Measurements from ENCODE around the gene SPEM1.

Gene SPEM1

DNA sequence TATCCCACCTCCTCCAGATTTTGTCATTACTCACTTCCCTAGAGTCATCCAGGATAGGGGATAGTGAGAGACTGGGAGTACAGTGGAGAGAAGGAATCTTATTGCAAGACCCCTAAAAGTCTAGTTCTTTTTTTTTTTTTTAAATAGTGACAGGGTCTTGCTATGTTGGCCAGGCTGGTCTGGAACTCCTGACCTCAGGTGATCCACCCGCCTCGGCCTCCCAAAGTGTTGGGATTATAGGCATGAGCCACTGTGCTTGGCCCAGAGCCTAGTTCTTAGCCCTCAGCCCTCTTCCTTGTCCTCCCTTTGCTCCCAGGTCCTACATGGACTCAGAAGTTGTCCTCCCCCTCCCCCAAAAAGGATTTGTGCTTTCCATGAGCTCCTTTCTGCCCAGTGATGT, 22.0 kb downstream of the SPEM1 start:
- no peaks in the 10 kb centered on the region for H3K36me3 Mint-ChIP-seq (ENCODE audit: low read depth)
- H3K27ac Mint-ChIP-seq, result no peak overlapping the region
- H3K4me3 Mint-ChIP-seq, result peak overlapping the region; percentile 48
- H3K27me3 Mint-ChIP-seq (ENCODE audit: low read depth, poor library complexity), result peaks cover 64% of the 10 kb centered on the region
- H3K9me3 Mint-ChIP-seq, result no peaks in the 10 kb centered on the region
- TF ChIP-seq, protein P1, sequence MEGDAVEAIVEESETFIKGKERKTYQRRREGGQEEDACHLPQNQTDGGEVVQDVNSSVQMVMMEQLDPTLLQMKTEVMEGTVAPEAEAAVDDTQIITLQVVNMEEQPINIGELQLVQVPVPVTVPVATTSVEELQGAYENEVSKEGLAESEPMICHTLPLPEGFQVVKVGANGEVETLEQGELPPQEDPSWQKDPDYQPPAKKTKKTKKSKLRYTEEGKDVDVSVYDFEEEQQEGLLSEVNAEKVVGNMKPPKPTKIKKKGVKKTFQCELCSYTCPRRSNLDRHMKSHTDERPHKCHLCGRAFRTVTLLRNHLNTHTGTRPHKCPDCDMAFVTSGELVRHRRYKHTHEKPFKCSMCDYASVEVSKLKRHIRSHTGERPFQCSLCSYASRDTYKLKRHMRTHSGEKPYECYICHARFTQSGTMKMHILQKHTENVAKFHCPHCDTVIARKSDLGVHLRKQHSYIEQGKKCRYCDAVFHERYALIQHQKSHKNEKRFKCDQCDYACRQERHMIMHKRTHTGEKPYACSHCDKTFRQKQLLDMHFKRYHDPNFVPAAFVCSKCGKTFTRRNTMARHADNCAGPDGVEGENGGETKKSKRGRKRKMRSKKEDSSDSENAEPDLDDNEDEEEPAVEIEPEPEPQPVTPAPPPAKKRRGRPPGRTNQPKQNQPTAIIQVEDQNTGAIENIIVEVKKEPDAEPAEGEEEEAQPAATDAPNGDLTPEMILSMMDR (IDR thresholded peaks at IDR 0.05), result no peak
- no peak for DNase-seq
- H3K4me1 Mint-ChIP-seq, result peaks cover 78% of the 10 kb centered on the region

DNA sequence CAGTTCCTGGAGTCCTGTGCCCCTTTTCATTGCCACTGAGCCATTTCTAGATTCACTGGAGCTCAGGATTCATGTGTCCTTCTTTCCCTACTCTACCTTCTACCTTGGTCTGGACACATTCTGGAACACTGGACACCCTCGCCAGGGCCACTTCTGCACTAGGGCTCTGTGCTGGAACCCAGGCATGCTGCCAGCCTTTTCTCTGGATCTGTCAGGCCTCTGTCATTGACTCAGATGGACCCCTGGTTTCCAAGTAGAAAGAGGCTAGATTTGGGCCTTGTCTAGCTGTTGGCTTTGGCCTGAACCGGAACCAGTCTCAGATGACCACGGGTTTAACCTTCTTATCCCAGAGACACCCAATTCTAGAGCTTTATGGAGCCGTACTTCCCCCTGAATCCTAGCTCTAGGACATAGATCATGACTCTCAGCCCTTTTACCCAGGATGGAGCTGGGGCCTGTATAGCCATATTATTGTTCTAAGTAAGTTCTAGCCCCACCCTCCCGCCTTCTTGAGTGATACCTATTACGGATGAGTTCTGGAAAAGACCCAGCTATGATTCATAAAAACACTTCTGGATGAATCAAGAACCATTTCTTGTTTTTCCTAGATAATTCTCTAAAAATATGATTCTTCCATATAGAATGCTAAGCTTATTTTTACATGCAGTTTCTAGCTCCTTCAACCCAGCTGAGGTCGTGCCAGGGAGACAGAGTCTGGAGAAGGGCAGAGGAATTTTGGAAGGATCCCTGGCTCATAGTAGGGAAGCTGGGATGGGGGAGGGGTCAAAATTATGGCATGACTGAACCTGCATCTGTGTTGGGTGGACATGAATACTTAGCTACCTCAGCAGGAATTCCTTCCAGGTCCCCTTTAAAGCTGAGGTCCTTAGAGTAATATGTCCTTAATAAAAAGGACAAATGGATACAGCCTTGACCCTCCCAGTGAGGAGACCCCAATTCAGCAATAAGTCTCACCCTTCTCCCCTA, 23.7 kb downstream of the SPEM1 start:
- H3K9me3 Mint-ChIP-seq, result no peaks in the 10 kb centered on the region
- H3K4me3 Mint-ChIP-seq, result no peak overlapping the region
- peaks cover 4% of the 10 kb centered on the region for H3K36me3 Mint-ChIP-seq (ENCODE audit: low read depth)
- H3K27me3 Mint-ChIP-seq (ENCODE audit: low read depth, poor library complexity), result peaks cover 52% of the 10 kb centered on the region
- no peak for DNase-seq
- TF ChIP-seq, protein P1 (IDR thresholded peaks at IDR 0.05), result no peak
- peaks cover 73% of the 10 kb centered on the region for H3K4me1 Mint-ChIP-seq
- H3K27ac Mint-ChIP-seq, result no peak overlapping the region

DNA sequence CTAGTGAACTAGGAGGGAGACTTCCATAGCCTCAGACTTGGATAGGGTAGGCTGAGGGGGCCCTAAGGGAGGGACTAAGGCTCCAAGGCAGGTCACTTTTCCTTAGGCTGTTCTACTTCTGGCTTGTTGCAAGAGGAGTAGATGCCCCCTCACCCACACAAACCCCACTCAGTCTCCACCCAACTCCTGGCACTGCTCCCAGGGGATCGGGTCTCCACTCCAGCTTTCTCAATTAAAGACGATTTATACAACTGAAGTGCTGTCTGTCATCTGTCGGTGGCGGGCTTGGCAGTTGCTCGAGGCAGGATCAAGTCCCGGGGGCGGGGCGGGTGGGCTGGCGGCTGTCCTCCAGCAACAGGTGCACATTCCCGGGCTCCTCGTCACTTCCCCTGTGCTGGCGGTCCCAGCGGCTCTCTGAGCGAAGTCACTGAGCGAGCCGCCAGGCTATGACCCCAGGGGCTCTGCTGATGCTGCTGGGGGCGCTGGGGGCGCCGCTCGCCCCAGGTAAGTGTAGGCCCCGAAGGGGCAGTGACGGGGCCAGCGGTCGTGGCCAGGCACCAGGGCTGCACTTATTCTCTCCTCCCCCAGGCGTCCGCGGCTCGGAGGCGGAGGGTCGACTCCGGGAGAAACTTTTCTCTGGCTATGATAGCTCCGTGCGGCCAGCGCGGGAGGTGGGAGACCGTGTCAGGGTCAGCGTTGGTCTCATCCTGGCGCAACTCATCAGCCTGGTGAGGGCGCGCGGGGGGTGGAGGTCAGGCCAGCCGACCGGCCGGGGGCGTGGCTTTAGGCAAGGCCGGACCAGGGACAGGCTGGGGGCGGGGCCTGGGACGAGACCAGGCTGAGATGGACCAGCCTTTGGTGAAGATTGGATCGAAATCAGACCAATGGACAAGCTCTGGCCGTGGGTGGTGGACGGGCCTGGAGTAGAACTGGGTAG, 24.8 kb downstream of the SPEM1 start, which contains the start of gene CHRNB1:
Gene CHRNB1, plus strand, starts transcription at position 380 of the 937 bp plus-strand sequence. Its CDS starts 67 bp downstream, at position 447.
- TF ChIP-seq, protein P1 (IDR thresholded peaks at IDR 0.05), result peak; percentile 6
- peaks cover 48% of the 10 kb centered on the region for H3K27me3 Mint-ChIP-seq (ENCODE audit: low read depth, poor library complexity)
- H3K27ac Mint-ChIP-seq, result peak within 1 kb of the TSS; percentile 21

DNA sequence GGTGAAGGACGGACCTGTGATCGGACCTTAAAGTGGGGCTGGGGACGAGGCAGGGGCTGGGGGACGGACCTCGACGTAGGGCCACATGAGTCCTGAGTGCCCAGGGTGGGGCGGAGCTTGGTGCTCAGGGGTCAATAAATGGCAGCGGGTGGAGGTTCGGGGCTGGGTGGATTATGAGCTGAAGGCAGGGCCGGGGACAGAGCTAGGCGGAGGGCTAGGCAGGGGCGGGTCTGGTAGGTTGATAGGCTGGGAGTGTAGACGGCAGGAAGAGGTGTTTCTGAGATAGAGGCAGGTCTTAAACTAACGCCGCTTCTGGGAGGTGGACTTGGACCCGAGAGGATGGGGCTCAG, 25.5 kb downstream of the SPEM1 start:
- peaks cover 49% of the 10 kb centered on the region for H3K27me3 Mint-ChIP-seq (ENCODE audit: low read depth, poor library complexity)
- peak overlapping the region; percentile 84 for H3K4me3 Mint-ChIP-seq
- DNase-seq, result no peak
- H3K9me3 Mint-ChIP-seq, result no peaks in the 10 kb centered on the region
- TF ChIP-seq, protein P1 (IDR thresholded peaks at IDR 0.05), result no peak
- H3K27ac Mint-ChIP-seq, result peak overlapping the region; percentile 21
- H3K36me3 Mint-ChIP-seq (ENCODE audit: low read depth), result peaks cover 5% of the 10 kb centered on the region
- peaks cover 63% of the 10 kb centered on the region for H3K4me1 Mint-ChIP-seq

More for the DNA sequence above, 24.8 kb downstream of the SPEM1 start, which contains the start of gene CHRNB1:
- peak; percentile 94 for DNase-seq
- Mint-ChIP-seq H3K4me1 (peaks cover 68% of the 10 kb centered on the region), H3K9me3 (no peaks in the 10 kb centered on the region), H3K4me3 (peak within 1 kb of the TSS; percentile 84), H3K36me3 (ENCODE audit: low read depth) (peaks cover 5% of the 10 kb centered on the region)

DNA sequence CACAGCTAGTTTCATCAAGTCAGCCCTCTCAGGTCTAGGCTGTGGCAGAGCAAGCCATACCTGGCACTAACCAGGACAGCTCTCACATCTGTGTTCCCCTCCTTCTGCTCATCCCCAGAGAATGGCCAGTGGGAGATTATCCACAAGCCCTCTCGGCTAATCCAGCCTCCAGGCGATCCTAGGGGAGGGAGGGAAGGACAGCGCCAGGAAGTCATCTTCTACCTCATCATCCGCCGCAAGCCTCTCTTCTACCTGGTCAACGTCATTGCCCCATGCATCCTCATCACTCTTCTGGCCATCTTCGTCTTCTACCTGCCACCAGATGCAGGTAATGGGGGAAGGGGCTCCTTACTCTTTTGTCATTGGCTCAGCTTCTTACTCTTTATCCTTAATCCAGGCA, 28.3 kb downstream of the SPEM1 start:
- Mint-ChIP-seq H3K36me3 (ENCODE audit: low read depth) (peaks cover 5% of the 10 kb centered on the region), H3K27me3 (ENCODE audit: low read depth, poor library complexity) (peaks cover 38% of the 10 kb centered on the region), H3K4me1 (peaks cover 42% of the 10 kb centered on the region), H3K27ac (no peak overlapping the region), H3K9me3 (no peaks in the 10 kb centered on the region), H3K4me3 (peak overlapping the region; percentile 37)
- TF ChIP-seq, protein P1 (IDR thresholded peaks at IDR 0.05), result no peak
- no peak for DNase-seq
